Left hindlimb (tissue), 1 donor: ENCODE results near the gene ST8SIA5.

ENCODE experiments used
- DNase-seq: peaks from one replicate; pipeline ENCODE4 v3.0.0-alpha.2; 2018

Gene ST8SIA5

DNA sequence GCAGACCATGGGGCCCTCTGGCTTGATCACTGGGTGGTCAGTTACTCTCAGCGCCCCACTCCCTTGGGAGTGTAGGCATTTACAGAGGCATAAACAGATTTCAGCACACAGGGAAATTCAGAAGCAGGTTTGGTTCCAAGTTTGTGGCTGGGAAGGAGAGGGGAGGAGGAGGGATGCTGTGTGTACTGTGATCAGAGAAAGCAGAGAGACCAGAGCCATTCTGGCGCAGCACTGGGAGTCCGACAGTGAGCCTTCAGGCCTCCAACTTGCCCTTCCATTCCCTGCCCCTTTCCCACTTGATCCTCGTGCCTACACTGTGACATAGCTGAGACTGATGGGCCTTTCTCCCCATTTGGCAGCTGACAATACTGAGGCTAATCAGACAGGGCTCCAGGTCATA, 52.0 kb downstream of the ST8SIA5 start:
- no peak for DNase-seq

DNA sequence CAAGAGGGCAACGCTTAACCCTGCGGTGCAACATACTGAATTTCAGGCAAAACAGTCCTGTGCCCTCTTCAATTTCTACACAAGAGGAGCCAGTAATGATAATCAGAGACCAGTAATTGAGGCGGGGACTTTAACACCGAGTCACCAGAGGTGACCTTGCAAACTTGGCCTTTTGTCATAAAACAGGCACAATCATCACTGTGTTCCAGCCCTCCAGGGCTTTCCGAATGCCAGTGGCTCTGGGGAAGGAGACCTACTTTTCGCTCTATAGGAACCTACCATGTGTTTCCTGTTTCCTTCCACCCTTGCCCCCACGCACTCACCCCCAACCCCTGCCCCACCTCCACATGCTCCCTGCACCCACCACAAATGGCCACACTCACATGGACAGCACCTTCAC, 52.7 kb downstream of the ST8SIA5 start:
- DNase-seq: no peak

DNA sequence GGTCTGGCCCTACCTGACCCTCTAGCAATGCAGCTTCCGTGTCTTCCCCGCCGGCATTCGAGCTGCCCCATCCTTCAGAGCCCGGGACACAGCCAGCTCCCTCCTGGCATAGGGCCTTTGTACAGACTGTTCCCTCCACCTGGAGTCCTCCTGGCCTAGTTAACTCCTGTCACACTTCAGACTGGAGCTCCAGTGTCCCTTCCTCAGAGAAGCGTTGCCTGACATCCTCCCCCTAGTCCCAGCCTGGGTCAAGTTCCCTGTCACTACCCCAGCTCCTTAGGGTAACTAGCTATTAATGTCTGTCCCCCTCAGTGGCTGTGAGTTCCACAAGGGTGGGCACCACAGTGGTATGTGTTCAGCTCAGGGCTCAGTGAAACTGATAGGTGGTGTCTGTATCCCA, 54.4 kb downstream of the ST8SIA5 start:
- no peak for DNase-seq

DNA sequence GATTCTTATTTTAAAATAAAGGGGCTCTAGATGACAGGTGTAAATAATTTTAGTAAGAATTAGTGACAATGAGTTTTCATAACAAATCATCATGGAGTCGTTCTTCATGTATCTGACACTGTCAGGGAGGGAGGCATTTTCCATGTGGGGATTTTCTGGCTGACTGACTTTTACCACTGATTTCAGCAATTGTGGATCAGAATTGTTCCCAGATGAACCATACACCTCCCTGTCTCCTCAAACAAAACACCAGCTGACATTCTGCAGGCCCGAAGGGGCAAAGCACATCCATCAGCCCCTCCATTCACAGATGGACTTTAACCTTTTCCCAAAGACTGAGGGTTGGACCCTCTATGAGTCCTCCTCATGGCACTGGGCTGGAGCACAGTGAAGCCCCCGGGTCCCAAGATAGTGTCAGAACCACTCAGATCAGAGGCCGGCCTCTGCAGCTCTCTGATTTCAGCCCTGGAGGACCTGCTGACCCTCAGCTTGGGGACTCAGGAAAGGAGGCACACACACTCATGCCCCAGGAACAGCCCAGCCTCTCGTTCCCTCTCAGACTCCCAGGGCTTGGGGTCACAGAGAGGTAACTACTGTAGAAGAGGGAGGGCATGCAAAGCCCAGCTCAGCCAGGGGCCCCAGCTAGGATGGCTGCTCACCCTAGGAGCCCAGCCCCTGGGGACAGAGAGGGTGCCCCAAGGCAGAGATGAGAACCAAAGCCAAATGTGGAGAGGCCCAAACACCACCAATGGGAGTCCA, 56.6 kb downstream of the ST8SIA5 start:
- no peak for DNase-seq

DNA sequence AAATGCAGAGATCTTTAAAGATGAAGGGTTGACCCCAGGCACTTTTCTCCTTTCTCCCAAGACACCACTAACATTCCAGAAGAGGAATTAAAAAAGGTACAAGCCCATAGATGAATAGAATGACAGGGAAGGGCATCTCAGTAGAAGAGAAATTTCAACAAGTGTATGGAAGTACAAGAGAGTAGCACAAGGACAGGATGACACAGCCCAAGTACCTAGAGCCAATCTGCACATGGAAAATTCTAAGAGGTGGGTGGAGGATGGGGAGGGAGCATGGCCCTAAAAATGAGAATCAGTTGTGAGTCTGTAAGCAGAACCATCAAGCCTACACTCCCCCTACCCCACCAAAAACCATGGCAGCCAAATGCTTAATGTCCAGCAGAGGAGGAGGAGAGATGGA, 60.2 kb downstream of the ST8SIA5 start:
- no peak for DNase-seq

DNA sequence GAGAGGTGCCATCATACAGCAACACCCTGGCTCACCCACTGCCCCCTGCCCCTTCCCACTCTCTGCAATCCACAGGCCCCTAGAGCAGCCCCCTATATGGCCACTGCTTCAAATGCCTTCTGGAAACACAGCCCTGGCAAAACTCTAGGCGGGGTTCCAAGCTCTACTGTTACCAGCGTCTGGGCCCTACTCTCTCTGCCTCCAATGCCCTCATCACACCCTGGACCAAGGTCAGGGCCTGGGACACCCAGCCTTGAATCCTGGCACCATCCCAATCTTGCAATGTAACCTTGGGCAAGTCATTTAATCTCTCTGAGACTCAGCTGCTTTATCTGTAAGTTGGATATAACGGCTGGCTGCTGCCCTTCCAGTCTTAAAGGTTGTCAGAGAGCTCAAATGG, 60.6 kb downstream of the ST8SIA5 start:
- no peak for DNase-seq

DNA sequence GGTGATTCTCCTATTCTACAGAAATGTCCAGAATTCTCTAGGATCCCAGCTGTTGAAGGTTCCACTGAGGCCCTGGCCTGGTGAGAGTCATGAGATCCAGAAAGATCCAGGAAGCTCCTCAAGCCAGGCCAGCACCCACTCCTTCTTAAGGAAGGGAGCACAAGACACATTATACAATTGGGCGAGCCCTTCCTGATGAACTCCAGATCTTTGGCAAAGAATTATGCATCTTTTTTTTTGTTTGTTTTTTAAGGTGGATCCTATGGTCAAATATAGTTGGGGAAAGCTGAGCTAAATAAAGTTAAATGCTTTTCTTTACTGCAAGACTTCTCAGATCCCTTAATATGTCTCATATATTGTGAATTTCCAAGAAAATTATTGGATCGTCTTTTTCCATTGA, 62.9 kb downstream of the ST8SIA5 start:
- no peak for DNase-seq

DNA sequence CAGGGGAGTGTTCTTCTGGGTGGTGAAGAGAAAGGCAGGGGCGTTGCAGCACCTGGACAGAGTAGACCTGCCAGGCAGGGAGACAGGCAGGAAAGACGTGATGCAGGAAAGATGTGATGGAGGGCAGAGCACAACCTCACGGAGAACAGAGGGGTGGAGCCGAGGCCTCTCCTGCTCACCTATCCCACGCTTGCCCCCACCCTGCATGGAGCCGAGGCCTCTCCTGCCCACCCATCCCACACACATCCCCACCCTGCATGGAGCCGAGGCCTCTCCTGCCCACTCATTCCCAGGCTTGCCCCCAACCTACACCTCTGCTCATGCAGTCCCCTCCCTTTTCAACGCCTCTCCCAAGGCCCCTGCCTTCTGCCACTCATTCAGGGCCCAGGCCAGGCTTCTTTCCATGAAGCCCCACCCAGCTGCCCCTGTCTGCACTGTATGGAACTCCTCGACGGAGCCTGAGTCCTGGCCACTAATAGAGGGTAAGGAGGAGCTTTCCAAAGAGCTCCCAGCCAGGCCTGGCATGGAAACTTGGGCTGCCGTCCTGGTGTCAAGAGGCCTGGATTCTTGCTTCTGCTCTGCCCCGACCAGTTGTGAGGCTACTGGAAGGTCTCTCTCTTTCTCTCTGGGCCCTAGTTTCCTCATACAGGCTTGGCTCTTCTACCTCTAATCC, 67.9 kb downstream of the ST8SIA5 start:
- no peak for DNase-seq

DNA sequence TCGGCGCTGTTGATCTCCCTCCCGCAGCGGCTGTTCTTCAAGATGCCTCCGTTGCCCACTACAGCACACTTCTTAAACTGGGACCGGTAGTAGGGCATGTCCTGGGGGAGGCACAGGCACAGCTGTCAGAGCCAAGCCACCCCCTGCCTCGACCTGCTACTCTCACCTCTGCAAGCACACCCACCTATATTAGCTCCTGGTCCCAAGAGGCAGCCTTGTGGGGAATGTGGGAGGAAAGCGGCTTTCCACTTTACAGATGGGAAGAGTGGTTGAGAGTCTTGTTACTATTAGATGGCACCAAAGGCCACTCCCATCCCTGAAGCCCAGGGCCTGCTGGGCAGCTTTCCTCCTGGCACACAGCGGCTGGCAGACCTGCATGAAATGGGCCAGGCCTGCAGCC, 70.7 kb downstream of the ST8SIA5 start:
- DNase-seq: no peak

DNA sequence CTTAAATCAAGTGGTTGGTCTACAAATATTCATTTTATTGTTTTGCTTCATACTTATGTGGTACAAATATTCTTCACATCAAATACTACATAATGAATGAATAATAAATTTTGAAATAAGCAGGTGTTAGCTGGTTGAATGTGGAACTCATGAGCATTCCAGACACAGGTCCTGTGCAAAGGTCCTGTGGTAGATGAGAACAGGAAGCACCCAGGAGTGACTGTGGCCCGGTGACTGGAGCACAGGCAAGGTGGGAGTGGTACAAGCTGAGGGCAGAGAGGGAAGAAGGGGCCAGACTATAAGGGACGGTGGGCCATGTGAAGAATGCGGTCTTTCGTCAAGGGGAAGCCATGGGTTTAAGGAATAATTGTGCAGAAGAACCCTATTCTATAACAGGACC, 73.6 kb downstream of the ST8SIA5 start:
- DNase-seq: no peak

DNA sequence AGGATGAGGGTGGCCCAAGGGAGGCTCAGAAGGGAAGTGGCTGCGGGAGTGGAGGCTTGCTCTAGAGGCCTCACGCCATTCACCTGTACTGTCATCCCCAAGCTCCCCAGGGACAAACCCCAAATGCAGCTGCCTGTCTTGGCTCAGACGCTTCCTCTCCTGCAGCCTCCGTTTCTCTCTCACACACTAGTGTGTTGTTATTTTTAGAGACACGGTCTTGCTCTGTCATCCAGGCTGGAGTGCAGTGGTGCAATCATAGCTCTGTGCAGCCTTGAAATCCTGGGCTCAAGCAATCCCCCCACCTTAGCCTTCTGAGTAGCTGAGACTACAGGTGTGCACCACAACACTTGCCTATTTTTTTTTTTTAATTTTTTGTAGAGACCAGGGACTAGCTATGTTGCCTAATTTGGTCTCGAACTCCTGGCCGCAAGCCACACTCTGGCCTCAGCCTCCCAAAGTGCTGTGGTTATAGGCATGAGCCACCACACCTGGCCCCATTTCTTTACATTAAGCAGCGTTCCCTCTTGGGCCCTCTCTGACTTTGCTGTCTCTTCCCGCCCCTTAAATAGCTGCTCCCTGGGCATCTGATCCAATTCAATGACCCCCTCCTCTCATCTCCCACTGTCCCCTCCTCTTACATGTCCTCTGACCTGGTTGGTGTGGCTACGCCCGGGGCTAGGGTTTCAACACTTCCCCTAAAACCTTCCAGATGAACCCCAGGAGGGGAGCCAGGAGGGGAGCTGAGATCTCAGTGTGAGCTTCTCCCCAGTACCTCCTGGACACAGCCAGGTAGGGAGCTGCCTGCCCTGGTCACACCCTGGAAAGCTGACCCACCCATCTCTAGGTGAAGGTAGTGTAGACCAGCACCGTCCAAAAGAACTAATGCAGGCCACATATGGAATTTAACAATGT, 75.8 kb downstream of the ST8SIA5 start:
- DNase-seq: no peak

DNA sequence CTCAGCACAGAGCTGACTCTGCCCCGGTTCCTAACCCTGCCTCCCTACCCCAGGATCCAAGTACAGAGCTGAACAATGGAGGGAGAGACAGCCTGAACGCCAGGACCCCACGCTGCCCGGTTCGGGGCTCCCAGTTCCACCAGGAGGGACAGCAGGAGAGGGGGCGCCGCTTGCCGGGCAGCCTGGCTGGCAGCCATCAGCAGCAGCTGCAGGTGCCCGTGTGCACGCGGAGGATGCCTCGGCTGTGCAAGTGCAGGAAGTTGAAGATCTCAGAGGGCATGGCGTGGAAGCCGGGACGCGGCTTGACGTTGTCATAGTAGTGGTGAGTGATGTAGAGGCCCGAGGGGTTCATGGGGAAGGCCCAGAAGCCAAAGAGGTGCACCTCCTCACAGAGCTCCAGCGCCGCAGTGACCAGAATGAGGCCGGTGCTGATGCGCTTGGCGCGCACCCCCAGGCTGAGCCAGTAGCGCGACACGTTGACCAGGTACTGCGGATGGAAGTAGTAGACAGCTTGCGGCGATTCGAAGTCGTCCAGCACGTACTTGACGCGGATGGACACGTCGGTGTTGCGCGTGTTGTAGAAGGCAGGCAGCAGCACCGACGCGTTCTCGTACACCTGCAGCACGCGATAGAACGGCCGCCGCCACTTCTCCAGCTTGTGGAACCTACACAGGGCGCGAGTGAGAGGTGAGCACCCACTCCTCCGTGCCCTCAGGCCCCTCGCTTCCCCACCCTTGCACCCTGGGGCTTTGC, 76.8 kb downstream of the ST8SIA5 start:
- no peak for DNase-seq

DNA sequence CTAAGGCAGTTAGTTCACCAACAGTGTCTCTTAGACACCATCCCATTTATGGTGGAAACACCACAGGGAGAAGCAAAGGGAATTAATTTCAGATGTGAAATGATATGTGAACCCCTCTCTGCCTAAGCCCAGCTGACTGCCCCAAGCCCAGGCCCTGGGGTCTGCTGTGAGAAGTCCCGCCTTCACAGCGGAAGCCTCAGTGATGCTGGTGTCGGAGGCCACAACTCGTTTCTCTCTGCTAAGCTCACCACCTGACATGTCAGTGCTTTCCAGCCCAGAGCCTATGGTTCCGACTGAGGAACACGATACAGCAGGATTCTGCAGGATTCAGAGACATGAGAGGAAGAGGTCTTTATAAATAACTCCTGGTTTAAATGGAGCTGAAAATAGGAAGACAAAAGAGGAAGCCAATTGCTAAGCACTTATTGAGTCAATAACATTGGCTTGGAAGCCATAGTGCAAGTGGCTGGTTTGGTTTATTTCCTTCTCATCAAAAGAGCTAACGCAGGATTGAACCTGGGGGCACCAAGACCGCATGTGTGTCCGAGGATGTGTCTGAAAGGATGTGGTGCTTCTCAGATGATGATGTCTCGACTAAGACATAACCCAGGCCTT, 78.0 kb downstream of the ST8SIA5 start:
- DNase-seq: no peak

DNA sequence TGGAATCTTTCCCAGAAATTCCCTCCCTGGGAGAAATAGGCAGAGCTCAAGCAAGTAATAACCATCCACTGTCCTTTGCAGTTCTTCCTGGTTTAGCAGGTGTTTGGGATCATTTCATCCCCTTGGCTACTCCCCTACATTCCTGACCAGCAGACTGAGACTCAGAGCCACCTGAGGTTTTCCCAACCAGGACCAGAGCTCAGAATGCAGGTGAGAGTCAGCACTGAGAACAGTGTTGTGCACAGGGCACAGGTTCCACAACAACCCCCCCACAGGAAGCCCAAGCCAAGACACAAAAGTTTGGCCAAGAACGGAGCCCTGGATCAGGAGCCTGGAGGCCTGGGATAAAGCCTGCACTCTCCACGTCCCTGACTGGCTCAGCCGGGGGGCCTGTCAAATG, 78.8 kb downstream of the ST8SIA5 start:
- DNase-seq: no peak

DNA sequence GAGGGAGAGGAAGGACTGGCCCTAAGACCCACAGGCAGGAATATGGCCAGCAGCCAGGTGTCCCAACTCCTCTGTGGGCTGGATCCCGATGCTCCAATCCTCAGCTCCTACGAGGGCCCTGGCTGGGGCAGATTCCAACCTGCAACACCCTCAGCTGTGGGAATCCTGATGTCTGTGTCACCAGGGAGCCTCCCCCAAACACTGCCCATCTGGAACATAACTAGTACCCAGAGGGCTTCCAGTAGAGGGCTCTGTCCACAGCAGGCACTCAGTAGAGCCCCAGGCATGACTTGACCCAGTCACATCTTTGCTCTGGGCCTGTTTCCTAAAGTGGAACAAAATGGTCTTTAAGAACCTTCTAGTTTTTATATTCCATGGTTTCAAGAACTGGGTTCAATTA, 79.2 kb downstream of the ST8SIA5 start:
- DNase-seq: no peak

DNA sequence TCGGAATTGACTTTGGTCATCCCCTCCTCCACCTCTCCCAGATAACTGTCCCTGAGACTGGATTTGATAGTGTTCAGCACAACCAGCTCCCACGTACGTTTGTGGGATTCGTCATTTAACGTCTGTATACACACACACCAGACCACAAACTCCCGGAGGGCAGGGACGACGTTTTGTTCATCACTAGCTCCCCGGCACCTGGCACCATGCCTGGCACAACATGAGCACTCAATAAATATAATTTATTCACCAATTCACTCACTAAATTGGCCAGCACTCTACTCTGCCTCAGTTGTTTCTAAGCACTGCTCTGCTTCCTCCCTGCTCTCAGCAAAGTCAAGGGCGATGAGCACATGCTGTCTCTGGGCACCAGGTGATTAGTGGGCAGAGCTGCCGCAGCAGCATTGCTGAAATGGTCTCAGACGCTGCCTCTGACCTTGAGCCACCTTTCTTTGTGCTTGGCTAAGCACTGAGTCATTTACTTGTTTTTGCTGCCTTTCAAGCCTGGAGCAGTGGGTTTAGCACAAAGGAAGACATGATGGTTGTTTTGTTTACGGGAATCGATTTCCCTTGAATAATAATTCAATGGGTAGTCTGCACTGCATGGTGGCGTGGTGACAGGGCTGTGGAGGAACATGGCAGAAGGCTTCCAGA, 80.5 kb downstream of the ST8SIA5 start:
- no peak for DNase-seq

DNA sequence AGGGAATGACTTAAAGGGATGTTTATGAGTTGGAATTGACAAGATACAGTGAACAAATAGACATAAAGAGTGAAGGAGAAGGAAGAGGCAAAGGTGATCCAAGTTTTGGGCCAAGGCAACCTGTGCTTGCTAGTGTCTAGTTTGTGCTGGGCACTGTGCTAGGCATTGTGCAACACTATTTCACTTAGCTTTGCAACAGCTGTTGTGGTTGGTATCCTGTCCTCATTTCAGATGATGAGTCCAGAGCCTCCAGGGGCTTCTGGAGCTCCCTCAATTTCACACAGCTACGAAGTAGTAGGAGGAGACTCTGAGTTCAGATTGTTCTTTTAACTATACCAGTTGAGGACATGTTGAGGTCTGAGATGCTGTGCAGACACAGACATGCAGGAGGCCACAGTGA, 81.7 kb downstream of the ST8SIA5 start:
- DNase-seq: no peak

DNA sequence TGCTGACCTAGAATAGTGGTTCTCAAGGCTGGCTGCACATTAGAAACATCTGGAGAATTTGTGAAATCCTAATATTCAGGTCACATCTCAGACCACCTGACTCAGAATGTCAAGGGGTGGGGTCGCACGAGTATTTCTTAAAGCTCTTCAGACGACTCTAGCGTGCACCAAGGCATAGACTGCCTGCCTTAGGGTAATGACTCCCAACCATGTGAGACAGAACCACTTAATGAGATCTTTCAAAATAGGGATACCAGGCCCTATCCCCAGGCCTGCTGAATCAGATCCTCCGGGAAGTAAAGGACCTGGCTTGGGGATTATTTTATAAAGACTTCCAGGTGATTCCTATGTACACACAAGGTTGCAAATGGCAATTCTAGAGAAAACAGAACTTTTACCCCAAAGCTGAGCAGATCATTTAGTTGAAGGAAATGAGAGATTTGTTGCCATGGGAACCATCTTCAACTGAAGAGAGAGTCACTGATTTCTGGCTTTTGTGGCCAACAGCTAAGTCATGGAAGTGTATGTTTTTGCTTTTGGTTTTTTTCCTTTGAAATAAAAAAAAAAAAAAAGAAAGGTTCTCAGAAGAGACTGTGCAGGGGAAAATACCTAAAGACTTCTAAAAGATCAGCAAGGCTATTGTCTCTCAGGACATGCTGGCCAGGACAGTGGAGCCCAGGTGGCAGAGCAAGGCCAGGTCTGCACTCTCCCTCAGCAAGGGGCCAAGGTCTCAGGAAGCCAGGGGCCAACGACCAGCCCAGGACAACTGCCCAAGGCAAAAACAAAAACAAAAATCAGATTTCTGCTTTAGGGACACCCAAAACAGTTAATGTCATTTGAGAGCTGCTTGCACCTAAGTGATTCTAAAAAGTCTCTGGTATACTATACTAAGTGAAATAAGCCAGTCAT, 84.5 kb downstream of the ST8SIA5 start:
- DNase-seq: no peak

DNA sequence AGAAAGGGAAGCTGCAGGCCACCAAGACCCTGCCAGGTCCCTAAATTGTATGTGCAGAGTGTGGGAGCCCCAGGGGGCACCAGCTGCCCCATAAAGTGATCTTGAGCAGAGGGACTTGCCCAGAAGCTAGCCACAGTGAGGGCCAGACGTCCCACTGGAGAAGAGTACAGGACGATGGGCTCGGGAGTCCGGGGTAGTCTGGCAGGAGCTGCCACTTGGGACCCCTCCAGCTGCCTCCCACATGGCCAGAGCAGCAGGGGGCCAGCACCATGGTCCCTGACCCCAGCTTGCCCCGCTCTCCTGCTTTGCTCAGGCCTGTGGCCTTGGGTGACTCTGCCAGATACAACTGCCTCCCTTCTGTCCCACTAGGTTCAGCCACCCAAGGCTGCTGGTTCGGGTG, 88.2 kb downstream of the ST8SIA5 start:
- DNase-seq: no peak

DNA sequence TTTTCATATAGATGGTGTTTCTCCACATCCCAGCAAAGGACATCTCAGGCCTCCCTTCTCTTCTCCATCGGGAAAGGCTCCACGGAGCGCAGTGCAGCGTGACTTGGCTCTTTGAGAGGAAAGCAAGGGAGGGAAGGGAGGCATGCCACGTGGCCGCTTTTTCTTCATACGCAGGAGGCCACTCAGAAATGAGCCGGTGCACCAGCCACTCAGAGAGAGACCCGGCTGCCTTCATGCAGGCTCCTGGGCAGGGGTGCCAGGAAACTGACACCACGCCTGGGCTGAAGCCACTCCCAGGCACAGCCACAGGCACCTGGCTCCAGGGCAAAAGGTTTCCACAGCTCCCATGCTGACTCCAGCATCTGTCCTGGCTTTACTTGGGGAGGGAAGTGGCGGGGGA, 88.7 kb downstream of the ST8SIA5 start:
- no peak for DNase-seq

DNA sequence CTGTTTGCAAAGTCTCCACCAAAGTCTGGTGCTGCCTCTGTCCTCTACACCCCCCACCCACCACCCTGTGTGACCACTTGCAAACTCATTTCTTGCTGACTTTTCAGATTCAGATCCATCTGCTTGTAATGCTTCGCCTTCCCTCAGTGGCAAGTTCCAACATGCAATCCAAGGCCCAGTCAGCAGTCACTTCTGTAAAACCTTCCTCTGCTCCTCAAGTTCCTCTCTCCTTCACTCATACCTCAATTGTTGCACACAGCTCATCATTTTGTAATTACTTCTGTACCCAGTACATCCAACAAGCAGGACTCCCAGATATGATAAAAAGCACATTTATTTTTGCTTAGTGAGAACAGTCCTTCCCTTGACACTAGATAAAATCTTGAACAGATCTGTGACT, 93.3 kb downstream of the ST8SIA5 start:
- DNase-seq: no peak
